NT2/D1 (cell line): Measurements from ENCODE around the gene BICRA.

Experiments
- YY1 ChIP-seq: IDR thresholded peaks from 2 replicates; pipeline ENCODE4 v1.6.1; 2011; ENCODE audit not compliant: insufficient read length, insufficient read depth
- ZNF274 ChIP-seq: IDR thresholded peaks from 2 replicates; pipeline ENCODE4 v1.6.1; 2011; ENCODE audit warnings: mild to moderate bottlenecking, low read depth, low read length

DNA sequence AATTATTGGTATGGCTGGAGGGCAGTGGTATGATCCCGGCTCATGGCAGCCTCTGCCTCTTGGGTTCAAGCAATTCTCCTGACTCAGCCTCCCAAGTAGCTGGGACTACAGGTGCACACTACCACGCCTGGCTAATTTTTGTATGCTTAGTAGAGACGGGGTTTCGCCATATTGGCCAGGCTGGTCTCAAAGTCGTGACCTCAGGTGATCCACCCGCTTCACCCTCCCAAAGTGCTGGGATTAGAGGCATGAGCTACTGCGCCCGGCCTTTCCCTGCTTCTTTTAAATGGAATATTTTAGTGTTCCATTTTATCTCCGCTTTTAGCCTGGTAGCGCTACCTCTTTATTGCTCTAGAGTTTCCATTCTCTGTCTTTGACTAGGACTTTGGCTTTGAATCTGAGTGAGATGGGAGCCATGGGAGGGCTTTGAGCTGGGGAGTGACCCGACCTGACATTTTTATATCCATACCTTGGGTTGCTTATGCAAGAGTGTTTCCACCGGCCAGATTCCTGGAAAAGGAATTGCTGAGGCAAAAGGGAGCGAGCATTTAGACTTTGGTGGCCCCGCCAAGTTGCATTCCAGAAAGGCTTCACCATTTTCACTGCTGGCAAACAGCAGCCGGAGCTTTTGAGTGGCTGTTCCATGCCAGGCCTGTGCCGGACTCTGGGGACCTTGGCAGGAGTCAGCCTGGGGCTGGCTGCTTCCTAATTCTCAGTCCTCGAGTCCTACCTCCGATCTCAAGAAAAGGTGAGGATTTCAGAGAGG is 22.9 kb downstream of the BICRA start:
- TF ChIP-seq ZNF274 (no peak), YY1 (no peak)
